ENCODE data around the gene OR2T8.

The OR2T8 gene

GRCh38 chr1:247962911-247963588, 43.0 kb downstream of the OR2T8 start:
- no peak for DNase-seq

GRCh38 chr1:247964933-247965332, 44.9 kb downstream of the OR2T8 start, which contains the start of gene OR2AK2:
Gene OR2AK2 (plus strand): TSS chr1:247965233. CDS start chr1:247965377, 144 bp downstream.
- no peak for DNase-seq

DNA sequence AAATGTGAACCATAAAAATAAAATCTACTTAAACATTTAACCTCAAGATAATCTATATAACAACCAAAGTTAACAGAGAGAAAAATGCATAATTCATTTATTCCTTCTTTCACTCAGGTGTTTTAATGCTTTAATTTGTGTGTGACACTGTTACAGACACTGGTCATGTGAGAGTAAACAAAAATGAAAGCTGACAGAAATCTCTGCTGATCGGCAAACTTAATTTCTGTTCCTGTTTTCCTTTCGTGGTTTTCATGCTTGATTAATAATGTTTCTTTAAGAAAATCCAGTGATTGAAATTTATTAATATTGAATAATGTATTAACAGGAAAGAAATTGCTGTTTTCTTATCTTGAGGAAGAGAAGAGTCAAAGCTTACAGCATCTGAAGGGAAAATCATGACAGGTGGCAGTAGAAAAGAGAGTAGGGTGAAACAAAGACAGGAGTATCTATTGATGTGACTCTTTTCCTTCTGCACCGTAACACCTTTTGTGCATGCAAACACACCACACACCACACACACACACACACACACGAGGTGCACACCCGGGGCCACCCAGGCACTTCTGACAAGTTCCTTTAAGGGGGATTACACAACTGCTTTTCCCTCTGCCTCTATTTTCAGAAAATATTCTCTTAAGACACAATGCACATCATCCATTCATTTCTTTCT, 46.6 kb downstream of the OR2T8 start:
- DNase-seq, result no peak
